Stomach (tissue), 4 donors: Measurements from ENCODE around the gene SRMS.
A peak's percentile ranks its signal among the peaks of the same experiment; 100 is the strongest.

Experiments
- CTCF ChIP-seq, 7 experiments: fragments of 450-650 bp in 4 of 7; fragments of 200-600 bp in 3 of 7; sonication (generic) in 3 of 7; IDR thresholded peaks; one replicate each; pipeline ENCODE4 v1.5.1; 2016 to 2019; ENCODE audit warnings: antibody characterized with exemption in 7 of 7, control low read depth in 2 of 7, mild to moderate bottlenecking in 1 of 7
- EP300 ChIP-seq: sonication (generic); formaldehyde crosslinking; IDR thresholded peaks from one replicate; pipeline ENCODE4 v1.6.1; 2017; ENCODE audit warnings: antibody characterized with exemption
- POLR2A ChIP-seq, 4 donors: fragments of 450-650 bp; IDR thresholded peaks; one replicate each; pipeline ENCODE4 v1.6.1; 2016; ENCODE audit warnings: antibody characterized with exemption in 4 of 4, control low read depth in 2 of 4, mild to moderate bottlenecking in 1 of 4, moderate library complexity in 1 of 4
- POLR2AphosphoS5 ChIP-seq, 3 donors: sonication (generic); formaldehyde crosslinking; IDR thresholded peaks; one replicate each; pipeline ENCODE4 v1.6.1; 2016; ENCODE audit warnings: antibody characterized with exemption in 3 of 3

GRCh38 chr20:63574156-63574828, 26.7 kb upstream of the SRMS start, which contains the start of gene HELZ2:
- TF ChIP-seq CTCF (IDR thresholded peaks at IDR 0.05) = no peak
- no peak for TF ChIP-seq EP300
- no peak for TF ChIP-seq POLR2A (IDR thresholded peaks at IDR 0.05)
- TF ChIP-seq POLR2AphosphoS5 (IDR thresholded peaks at IDR 0.05) = peak; percentile 65 to 94 (median 76)
